Measurements from ENCODE around the gene EEF2K.

The EEF2K gene

GRCh38 chr16:22320572-22321339, 114.7 kb downstream of the EEF2K start:
- no peak for DNase-seq

DNA sequence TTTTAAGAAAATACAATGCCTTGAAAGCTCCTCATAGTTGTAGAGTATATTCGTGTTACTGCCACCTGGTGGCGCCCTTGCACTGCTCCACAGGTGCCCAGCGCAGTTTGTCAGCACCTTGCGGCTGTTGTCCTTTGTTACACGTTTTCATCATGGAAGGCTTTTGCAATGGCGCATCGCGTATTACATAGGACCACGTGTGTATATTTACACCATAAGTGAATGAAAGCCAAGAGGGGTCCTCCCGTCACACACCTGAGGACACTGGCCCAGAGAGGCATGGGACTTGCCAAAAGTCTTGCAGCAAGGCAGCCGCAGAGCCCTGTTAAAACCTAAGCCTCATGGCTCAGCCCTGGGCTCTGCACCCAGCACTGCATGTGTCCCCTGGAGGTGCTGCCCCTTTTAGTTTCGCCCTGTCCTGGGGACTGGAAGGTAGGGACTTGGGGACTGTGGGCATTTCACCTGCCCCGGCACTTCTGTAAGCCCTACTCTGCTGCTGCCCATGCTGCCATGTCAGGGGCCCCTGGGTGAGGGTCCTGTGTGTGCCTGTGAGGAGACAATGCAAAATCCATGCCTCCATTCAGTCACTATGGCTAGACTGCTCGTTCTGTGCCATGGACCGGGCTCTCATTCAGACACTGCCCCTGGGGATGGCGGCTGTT, 115.4 kb downstream of the EEF2K start:
- DNase-seq, result peak; percentile 92

- no peak for DNase-seq
Observed at GRCh38 chr16:22322021-22322471, 116.0 kb downstream of the EEF2K start.

- no peak for DNase-seq
Observed at GRCh38 chr16:22322741-22323140, 116.7 kb downstream of the EEF2K start.

DNA sequence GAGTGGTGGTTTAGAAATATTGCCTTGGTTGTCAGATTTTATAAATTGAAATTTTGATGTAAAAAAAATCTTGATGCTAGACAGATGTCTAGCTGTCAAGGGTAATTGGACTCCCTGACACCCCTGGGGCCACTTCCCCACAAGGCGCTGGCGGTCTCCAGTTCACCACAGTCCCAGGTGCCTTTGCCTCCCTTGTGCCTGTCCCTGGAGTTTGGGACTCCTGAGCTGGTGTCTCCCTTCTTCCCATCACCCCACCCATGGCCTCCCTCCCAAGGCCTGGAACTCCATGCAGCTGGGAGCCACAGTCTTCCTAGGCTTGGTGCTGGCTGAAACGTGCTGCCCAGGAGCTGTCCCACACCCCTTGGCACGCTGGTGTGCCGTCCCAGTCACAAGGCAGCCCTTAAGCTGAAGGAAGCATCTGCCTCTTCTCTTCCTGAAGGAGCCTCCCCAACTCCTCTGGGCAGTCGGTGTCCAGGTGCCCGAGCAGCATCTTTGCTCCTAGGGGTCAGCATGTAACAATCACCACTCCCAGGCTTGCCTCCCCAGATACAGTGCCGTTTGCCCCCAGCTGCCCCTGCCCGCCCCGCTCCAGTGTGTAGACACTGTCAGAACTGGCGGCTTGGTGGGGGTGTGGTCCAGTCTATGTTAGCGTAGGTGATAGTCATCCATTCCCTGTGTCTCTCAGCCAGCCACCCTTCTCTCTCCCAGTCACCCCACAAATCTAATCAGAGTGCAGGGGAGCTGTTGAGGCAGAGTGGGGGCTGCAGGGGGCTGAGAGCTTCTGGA, 117.3 kb downstream of the EEF2K start:
- no peak for DNase-seq

DNA sequence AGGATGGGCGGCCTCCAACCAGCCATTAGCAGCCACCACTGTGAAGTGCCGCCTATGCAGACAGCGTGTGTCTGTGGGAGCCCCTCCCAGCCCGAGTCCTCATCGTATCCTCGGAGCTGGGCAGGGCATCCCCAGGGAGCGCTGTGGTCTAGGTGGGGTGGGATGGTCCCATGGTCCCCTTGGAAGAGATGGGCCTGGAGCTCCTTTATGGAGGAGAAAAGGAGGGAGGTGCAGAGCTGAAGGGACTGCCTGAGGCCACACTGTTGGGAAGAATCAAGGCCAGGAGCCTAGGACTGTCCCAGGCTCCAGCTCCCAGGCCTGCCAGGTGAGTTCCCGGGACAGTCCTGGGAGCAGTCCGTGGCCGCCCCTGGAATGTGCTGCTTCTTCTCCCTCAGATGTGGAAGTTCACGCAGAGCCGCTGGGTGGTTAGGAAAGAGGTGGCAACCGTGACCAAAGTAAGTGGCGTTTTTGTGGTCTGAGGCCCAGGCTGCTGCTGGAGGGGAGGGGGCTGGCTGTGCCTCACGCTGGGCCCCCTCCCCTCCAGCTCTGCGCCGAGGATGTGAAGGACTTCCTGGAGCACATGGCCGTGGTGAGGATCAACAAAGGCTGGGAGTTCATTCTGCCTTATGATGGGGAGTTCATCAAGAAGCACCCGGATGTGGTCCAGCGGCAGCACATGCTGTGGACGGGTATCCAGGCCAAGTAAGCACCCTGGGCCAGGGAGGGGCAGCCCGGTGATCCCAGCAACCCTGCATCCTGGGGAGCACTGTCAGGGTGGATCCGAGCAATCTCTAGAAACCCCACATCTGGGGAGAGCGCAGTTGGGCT, 118.1 kb downstream of the EEF2K start:
- DNase-seq, result no peak

- DNase-seq, result no peak
Observed at GRCh38 chr16:22324787-22325597, 118.9 kb downstream of the EEF2K start.

DNA sequence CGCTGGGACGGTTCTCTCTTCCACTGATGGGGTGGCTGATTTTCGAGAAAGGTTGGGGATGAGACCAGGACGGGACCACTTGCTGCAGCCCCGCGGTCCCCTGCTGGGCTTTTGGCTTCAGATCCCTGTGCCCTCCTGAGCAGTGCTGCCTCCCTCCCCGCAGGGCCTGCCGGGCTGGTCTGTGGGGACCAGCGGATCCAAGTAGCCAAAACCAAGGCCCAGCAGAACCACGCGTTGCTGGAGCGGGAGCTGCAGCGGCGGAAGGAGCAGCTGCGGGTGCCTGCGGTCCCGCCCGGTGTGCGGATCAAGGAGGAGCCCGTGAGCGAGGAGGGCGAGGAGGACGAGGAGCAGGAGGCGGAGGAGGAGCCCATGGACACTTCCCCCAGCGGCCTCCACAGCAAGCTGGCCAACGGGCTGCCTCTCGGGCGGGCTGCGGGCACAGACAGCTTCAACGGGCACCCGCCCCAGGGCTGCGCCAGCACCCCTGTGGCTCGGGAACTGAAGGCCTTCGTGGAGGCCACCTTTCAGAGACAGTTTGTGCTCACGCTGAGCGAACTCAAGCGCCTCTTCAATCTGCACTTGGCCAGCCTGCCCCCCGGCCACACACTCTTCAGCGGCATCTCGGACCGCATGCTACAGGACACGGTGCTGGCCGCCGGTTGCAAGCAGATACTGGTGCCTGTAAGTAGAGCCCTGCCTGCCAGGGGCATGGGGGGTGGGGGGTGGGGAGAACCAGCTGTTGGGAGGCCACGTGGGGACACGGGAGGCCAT, 119.7 kb downstream of the EEF2K start:
- DNase-seq, result no peak

- DNase-seq, result no peak
Observed at GRCh38 chr16:22326369-22326652, 120.2 kb downstream of the EEF2K start.

- no peak for DNase-seq
Observed at GRCh38 chr16:22326771-22327445, 120.8 kb downstream of the EEF2K start.

- DNase-seq, result no peak
Observed at GRCh38 chr16:22327446-22327775, 121.3 kb downstream of the EEF2K start.

DNA sequence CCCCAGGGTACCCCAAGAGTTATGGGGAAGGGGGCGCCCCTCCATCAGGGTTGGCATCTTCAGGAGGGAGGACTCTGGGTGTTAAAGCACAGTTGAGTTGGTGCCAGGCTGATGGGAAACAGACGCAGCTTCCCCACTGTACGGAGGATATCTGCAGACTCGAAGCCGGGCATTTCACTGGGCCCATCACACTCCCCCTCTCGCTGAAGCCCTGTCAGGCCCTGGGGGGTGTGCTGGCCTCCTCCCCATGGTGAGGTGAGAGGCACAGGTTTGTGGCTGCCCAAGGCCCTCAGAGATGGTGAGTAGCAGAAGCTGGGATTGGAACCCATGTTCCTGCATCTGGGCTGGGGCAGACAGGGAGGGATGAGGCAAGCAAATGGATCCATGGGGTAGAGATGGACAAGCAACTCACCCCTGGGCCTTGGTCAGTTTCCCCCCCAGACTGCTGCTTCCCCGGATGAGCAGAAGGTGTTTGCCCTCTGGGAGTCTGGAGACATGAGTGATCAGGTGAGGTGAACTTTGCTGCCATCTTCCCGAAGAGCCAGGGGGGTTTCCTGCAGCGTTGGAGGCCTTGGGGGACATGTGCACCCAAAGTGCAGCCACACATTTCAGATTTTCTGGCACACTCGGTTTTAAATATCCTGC, 122.1 kb downstream of the EEF2K start:
- DNase-seq, result no peak

DNA sequence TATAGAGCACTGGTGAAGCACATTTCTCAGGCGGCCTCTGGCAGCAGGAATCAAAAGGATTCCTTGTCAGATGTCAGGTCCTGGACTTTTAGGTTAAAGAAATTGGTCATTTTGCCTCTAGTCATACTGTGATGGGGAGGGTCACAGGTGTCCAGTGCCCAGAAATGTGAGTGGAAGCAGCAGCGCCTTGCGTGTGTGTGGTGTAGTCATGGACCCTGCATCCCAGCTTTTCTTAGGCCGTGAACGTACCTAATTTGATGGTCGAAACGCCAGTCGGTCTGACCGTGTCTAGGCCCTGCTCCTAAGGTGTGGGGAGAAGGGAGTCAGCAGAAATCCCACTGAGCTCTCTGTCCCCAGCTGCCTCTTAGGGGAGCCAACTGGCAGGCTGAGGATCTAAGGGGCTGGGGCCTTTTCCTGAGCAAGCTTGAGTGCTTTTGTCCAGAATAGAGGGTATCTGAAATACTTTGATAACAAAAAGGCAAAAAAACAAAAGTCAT, 123.2 kb downstream of the EEF2K start:
- DNase-seq, result no peak

- no peak for DNase-seq
Observed at GRCh38 chr16:22330326-22330725, 124.2 kb downstream of the EEF2K start.

DNA sequence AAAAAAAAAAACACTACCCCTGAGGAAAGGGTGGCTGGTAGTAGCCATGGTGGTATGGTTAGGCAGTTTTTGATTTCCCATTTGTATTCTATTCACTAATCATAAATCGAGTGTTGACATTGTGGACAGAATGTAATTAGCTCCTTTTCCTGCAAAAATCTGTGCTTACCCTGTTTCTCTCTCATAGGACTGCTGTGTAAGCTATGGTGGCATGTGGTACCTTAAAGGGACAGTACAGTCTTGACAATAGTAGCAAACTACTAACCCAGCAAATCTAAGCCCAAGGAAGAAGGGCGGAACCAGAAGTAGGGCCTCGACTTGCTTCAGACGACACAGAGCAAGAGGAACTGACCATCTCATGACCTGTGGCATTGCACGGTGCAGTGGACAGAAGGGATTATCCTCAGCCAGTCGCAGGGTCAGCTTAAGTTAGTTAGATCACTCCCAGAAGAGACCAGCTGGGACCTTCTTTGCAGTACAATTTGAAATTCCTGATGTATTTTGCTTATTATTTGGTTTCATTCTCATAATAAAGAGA, 127.4 kb downstream of the EEF2K start:
- no peak for DNase-seq

DNA sequence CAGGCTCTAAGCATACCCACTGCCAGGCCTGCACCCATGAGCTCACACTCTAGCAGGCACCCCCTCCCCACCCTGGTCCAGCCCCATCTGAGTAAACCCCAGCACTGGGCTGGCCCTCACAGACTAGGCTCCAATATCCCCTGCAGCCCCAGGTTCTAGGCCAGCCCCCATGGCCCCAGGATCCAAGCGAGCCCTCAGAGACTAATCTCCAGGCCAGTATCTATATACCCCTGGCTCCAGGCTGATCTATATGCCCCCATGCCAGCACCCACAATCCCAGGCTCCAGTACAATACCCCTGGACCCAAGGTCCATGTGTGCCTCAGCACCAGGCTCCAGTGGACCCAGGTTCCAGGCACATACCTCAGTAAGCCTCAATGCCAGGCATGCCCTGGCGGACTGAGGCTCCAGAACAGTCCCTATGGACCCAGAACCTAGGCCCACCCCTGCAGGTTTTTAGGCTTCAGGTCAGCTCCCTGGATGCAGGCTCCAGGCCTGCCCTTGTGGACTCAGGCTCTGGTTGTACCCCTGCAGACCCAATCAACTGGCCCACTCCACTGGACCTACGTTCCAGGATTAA, 129.7 kb downstream of the EEF2K start:
- DNase-seq, result no peak

DNA sequence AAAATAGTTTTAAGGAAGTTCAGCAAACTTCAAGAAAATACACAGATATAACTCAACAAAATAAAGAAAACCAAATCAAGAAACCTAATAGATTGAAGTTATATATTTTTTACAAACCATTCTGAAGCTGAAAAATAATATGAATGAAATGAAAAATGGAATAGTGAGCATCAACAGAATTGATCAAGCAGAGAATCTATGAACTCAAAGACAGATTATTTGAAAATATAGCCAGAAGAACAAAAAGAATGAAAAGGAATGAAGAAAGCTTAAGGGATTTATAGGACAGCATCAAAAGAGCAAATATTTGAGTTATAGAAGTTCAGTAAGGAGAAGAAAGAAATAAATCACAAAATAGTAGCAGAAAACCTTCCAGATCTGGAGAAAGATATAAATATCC, 130.5 kb downstream of the EEF2K start:
- no peak for DNase-seq

DNA sequence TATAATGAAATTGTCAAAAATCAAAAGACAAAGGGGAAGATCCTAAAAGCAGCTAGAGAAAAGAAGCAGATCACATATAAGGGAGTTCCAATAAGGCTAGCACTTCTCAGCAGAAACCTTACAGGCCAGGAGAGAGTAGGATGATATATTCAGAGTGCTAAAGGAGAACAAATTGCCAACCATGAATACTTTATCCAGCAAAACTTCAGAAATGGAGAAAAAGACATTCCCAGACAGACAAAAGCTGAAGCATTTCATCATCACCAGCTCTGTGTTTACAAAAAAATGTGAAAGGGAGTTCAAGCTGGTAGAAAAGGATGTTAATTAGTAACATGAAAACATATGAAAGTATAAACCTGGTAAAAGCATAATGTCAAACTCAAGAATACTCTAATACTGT, 131.0 kb downstream of the EEF2K start:
- DNase-seq, result no peak

- no peak for DNase-seq
Observed at GRCh38 chr16:22337849-22338635, 132.0 kb downstream of the EEF2K start.

Data from NCI-H510A treated with DMSO at 0.1 percent for 48 hours (cell line).